ENCODE measurements around the gene SLC14A1. TPM values are rescaled to one million over a fixed set of nuclear protein-coding genes. Genes with fewer than 3 reads are reported as not detected.

SLC14A1 gene
- total and polyA plus RNA-seq, 2 experiments from 2014 or later = 0.21 to 0.53 TPM

- Mint-ChIP-seq H3K27ac (no peak overlapping the region; the same call in 1 of the 2 replicates), H3K9me3 (no peaks in the 10 kb centered on the region), H3K36me3 (ENCODE audit: low read depth) (no peaks in the 10 kb centered on the region), H3K4me1 (peaks cover 6% of the 10 kb centered on the region), H3K27me3 (ENCODE audit: insufficient read depth, low read depth, poor library complexity) (peaks cover 7% of the 10 kb centered on the region), H3K4me3 (no peak overlapping the region)
- Histone ChIP-seq H3F3A (replicated peaks; ENCODE audit: low read depth) (no peaks in the 10 kb centered on the region), H3K4me2 (no peak overlapping the region), H3K9me2 (ENCODE audit: insufficient read depth) (peaks cover 8% of the 10 kb centered on the region; the same call in 1 of the 2 replicates), H3K27ac (ENCODE audit: low read depth) (no peak overlapping the region), H3K4me3 (no peak overlapping the region), H4K20me1 (replicated peaks; ENCODE audit: insufficient read depth) (no peaks in the 10 kb centered on the region), H3K27me3 (ENCODE audit: insufficient read depth) (no peaks in the 10 kb centered on the region), H3K36me3 (ENCODE audit: insufficient read depth) (no peaks in the 10 kb centered on the region), H2AFZ (0 out of 2 replicates have a peak overlapping the region, but pooled peaks have one; percentile 47), H3K79me2 (replicated peaks; ENCODE audit: insufficient read depth) (no peaks in the 10 kb centered on the region), H3K4me1 (ENCODE audit: insufficient read depth) (peaks cover 6% of the 10 kb centered on the region; the same call in 1 of the 2 replicates)
- TF ChIP-seq EZH2phosphoT487 (IDR thresholded peaks at IDR 0.05; ENCODE audit: unreplicated experiment) (no peak), JUNB (IDR thresholded peaks at IDR 0.05; ENCODE audit: unreplicated experiment) (no peak), STAT1 (IDR thresholded peaks at IDR 0.05; ENCODE audit: unreplicated experiment) (no peak), EZH2 (IDR thresholded peaks at IDR 0.05; ENCODE audit: low read depth, unreplicated experiment) (no peak), ETS1 (IDR thresholded peaks at IDR 0.05) (no peak), CTCF (conservative IDR thresholded peaks at IDR 0.05; ENCODE audit: low read depth in 2 of 2) (no peak), CREB1 (CRISPR knock-in tag; IDR thresholded peaks at IDR 0.05; ENCODE audit: low read depth) (no peak), REST (IDR thresholded peaks at IDR 0.05; ENCODE audit: unreplicated experiment) (no peak), ZNF462 (CRISPR knock-in tag; IDR thresholded peaks at IDR 0.05) (no peak), NANOG (IDR thresholded peaks at IDR 0.05; ENCODE audit: borderline replicate concordance) (no peak), ZNF331 (CRISPR knock-in tag; IDR thresholded peaks at IDR 0.05; ENCODE audit: low read depth) (no peak), POLR2AphosphoS5 (IDR thresholded peaks at IDR 0.05; ENCODE audit: low read depth) (no peak), ZNF114 (CRISPR knock-in tag; IDR thresholded peaks at IDR 0.05) (no peak)
- DNase-seq (ENCODE audit: low spot score) = no peak
- ATAC-seq = no peak
Observed at GRCh38 chr18:45678850-45679249, 45.1 kb upstream of the SLC14A1 start.

Measured in GM23338 (cell line).